ENCODE data around the gene ZNF518B. TPM values are rescaled to one million over a fixed set of nuclear protein-coding genes. Genes with fewer than 3 reads are reported as not detected.

ZNF518B gene, protein sequence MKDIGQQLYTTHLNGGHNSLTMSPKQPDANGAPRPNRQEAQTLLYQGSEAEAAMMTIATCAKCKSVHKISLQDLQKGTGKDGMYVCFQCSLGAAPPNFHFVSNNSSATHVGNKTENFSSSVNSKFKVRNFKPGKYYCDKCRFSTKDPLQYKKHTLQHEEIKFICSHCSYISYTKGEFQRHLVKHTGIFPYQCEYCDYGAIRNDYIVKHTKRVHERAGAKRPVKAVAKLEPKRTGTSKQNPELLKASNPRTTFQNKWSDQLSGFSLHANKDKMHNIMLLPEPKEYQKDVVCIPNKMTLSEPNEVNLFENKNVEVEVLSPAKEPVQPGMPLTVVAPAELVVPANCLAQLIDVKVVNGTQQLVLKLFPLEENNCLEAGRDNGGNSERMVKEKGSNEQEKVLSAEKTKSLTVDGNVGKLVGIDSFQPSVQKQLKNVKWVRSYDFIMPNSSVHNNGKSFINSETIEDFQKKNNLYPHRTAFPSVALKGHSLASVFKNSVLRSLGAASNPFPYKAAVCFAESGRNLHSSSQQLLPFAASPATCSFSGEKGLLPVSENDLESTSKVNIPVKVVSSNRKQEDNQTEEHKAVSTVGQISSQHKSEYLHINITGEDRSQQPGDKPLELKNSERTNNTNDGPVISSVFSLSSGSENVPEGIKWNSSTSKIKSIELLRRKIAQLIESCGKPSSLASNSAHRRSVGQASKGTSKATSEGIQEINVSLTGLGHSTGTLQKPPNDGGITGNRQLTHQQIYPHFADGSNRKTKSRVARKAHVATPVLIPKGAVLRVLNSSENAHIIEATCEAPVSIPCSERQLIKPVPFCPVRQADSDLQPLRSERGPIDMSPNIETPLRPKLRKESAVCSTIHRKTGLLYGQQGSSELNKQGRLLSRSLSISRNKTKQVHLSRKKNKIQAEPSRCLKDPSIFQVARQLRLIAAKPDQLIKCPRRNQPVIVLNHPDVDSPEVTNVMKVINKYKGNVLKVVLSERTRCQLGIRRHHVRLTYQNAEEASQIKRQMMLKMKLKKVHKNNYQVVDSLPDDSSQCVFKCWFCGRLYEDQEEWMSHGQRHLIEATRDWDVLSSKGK
- total RNA-seq (20.0 and 28.5 TPM in 2 replicates), polyA plus RNA-seq (12.4 and 13.8 TPM in 2 replicates), polyA minus RNA-seq (ENCODE audit: low replicate concordance) (5.6 and 5.7 TPM in 2 replicates)
- polyA plus RNA-seq (2012) = 7.0 and 8.8 TPM in 2 replicates

DNA sequence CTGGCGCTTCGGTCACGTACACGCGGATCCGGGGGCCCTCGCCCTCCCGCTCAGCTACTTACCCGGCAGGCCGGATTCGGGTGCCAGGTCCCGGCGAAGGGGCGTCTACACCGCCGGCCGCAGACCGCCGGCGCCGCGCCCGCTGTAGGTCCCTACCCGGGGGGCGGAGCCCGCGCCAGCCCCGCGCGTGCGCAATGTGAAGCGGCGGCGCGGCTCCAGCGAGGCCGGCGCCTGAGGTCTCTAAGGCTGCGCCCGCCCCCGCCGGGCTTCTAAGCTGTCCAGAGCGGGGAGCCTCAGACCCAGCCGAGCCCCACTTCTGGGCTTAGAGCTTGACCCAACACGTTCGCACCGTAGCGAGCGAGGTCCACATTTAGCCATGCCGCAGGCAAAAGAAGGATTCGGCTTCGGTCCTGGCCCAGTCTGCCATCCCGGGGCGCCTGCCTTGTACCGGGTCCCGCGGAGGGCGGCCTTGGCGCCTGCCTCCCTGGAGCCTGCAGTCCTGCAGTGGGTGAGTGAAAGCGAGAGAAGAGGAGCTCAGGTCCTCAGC is at the start of gene ZNF518B:
Gene ZNF518B, minus strand, starts transcription at position 172 of the 547 bp plus-strand sequence. CDS start 11,098 bp downstream, outside the sequence.
- H3K9ac ChIP-seq (ENCODE audit: insufficient read depth, low read length) = peak within 1 kb of the TSS; percentile 63
- H3K27me3 ChIP-seq (ENCODE audit: control insufficient read depth, insufficient read depth, low read length) = peaks cover 5% of the 10 kb centered on the region
- H3K4me1 ChIP-seq (ENCODE audit: control insufficient read depth, extremely low read depth, insufficient read depth, low read length) = no peaks in the 10 kb centered on the region
- H3K4me3 ChIP-seq (replicated peaks in 1 of 4; ENCODE audit: control extremely low read depth in 1 of 4, insufficient read depth in 1 of 4, low read depth in 3 of 4, low read length in 4 of 4) = peak within 1 kb of the TSS; percentile 33 to 66 (median 48)
- peak within 1 kb of the TSS; percentile 1 for H3K27ac ChIP-seq (ENCODE audit: insufficient read depth, low read length)
- peak within 1 kb of the TSS; percentile 83 for H3K4me2 ChIP-seq (ENCODE audit: extremely low read depth, insufficient read depth, low read length)
- H3K79me2 ChIP-seq (ENCODE audit: control insufficient read depth, insufficient read depth, low read length) = peaks cover 13% of the 10 kb centered on the region
- H3K36me3 ChIP-seq (ENCODE audit: control insufficient read depth, insufficient read depth, low read length) = peaks cover 9% of the 10 kb centered on the region
- H3K9me3 ChIP-seq (ENCODE audit: control insufficient read depth, insufficient read depth, low read depth, low read length) = no peaks in the 10 kb centered on the region
- H2AFZ ChIP-seq (ENCODE audit: low read length) = peak within 1 kb of the TSS; percentile 77
- H4K20me1 ChIP-seq (ENCODE audit: control insufficient read depth, extremely low read depth, insufficient read depth, low read length) = no peaks in the 10 kb centered on the region
- DNase-seq (ENCODE audit: low read depth in 2 of 2) = peak; percentile 61 to 62
- TF ChIP-seq, protein P1, sequence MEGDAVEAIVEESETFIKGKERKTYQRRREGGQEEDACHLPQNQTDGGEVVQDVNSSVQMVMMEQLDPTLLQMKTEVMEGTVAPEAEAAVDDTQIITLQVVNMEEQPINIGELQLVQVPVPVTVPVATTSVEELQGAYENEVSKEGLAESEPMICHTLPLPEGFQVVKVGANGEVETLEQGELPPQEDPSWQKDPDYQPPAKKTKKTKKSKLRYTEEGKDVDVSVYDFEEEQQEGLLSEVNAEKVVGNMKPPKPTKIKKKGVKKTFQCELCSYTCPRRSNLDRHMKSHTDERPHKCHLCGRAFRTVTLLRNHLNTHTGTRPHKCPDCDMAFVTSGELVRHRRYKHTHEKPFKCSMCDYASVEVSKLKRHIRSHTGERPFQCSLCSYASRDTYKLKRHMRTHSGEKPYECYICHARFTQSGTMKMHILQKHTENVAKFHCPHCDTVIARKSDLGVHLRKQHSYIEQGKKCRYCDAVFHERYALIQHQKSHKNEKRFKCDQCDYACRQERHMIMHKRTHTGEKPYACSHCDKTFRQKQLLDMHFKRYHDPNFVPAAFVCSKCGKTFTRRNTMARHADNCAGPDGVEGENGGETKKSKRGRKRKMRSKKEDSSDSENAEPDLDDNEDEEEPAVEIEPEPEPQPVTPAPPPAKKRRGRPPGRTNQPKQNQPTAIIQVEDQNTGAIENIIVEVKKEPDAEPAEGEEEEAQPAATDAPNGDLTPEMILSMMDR (conservative IDR thresholded peaks at IDR 0.05 in 1 of 2, IDR thresholded peaks at IDR 0.05 in 1 of 2; ENCODE audit: low read depth in 1 of 2, low read length in 2 of 2) = no peak
- TF ChIP-seq EZH2 (IDR thresholded peaks at IDR 0.05; ENCODE audit: low read length, missing control alignments) = no peak

DNA sequence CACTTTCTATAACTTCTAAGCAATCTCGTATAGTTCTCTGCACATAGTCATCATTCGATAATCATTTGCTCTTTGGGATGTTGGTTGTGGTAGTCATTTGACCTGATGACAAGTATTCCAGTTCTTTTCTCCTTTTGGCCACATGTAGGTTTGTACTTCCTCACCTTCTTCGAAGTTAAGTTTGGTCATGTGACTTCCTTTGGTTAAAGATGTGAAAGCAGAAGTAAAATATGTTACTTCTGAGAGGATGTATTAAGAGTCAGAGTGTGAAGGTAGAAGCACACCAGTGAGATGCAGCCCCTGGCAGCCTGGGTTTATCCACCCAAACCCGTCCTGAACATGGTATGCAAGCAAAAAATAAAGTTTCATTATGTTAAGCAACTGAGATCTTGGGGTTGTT is 48.9 kb upstream of the ZNF518B start:
- no peak for DNase-seq (ENCODE audit: low read depth in 2 of 2)

More for the DNA sequence above, 48.9 kb upstream of the ZNF518B start:
- no peak overlapping the region for H3K9ac ChIP-seq (ENCODE audit: insufficient read depth, low read length)
- no peak overlapping the region for H3K4me2 ChIP-seq (ENCODE audit: extremely low read depth, insufficient read depth, low read length)
- no peak overlapping the region for H3K4me3 ChIP-seq (replicated peaks in 1 of 4; ENCODE audit: control extremely low read depth in 1 of 4, insufficient read depth in 1 of 4, low read depth in 3 of 4, low read length in 4 of 4)
- no peaks in the 10 kb centered on the region for H3K36me3 ChIP-seq (ENCODE audit: control insufficient read depth, insufficient read depth, low read length)
- H3K79me2 ChIP-seq (ENCODE audit: control insufficient read depth, insufficient read depth, low read length) = no peaks in the 10 kb centered on the region
- no peak overlapping the region for H2AFZ ChIP-seq (ENCODE audit: low read length)
- H3K9me3 ChIP-seq (ENCODE audit: control insufficient read depth, insufficient read depth, low read depth, low read length) = no peaks in the 10 kb centered on the region
- no peaks in the 10 kb centered on the region for H3K4me1 ChIP-seq (ENCODE audit: control insufficient read depth, extremely low read depth, insufficient read depth, low read length)
- H3K27ac ChIP-seq (ENCODE audit: insufficient read depth, low read length) = no peak overlapping the region
- no peak for TF ChIP-seq EZH2 (IDR thresholded peaks at IDR 0.05; ENCODE audit: low read length, missing control alignments)
- TF ChIP-seq, protein P1 (conservative IDR thresholded peaks at IDR 0.05 in 1 of 2, IDR thresholded peaks at IDR 0.05 in 1 of 2; ENCODE audit: low read depth in 1 of 2, low read length in 2 of 2) = no peak
- no peaks in the 10 kb centered on the region for H3K27me3 ChIP-seq (ENCODE audit: control insufficient read depth, insufficient read depth, low read length)
- no peaks in the 10 kb centered on the region for H4K20me1 ChIP-seq (ENCODE audit: control insufficient read depth, extremely low read depth, insufficient read depth, low read length)

Data from fibroblast of lung (primary cell).